WTC11 (cell line): ENCODE data around the gene PIM1. TPM values are rescaled to one million over a fixed set of nuclear protein-coding genes. Genes with fewer than 3 reads are reported as not detected.

Experiments
- ATAC-seq: fragments of 200-7000 bp; cut with Tn5 transposase; 2 replicates; pipeline ENCODE4 v1.10.0; 2021; ENCODE audit warnings: mild to moderate bottlenecking, moderate library complexity
- CTCF ChIA-PET: fragments of 300-600 bp; sonication (Branson Sonifier 250); formaldehyde crosslinking; loops from one replicate; lab custom pipeline; 2021; ENCODE audit warnings: antibody characterized with exemption; lab: Charles Lee
- POLR2A ChIA-PET: fragments of 350-600 bp; sonication (Branson Sonifier 250); formaldehyde crosslinking; loops from one replicate; lab custom pipeline; 2021; ENCODE audit warnings: antibody characterized with exemption; lab: Charles Lee
- DNase-seq: peaks from one replicate; pipeline ENCODE4 v3.0.0; 2021; ENCODE audit warnings: low spot score
- H3K27ac Mint-ChIP-seq: 2 replicates; pipeline ENCODE4 v1.8.0; 2021; ENCODE audit warnings: mixed read lengths
- H3K27me3 Mint-ChIP-seq: 2 replicates; pipeline ENCODE4 v1.8.0; 2021; ENCODE audit warnings: low read depth, mild to moderate bottlenecking, moderate library complexity, mixed read lengths
- H3K36me3 Mint-ChIP-seq: 2 replicates; pipeline ENCODE4 v1.8.0; 2021; ENCODE audit warnings: mixed read lengths
- H3K4me1 Mint-ChIP-seq: 2 replicates; pipeline ENCODE4 v1.8.0; 2022; ENCODE audit warnings: mixed read lengths
- H3K4me3 Mint-ChIP-seq: 2 replicates; pipeline ENCODE4 v1.8.0; 2021; ENCODE audit warnings: mild to moderate bottlenecking, moderate library complexity, mixed read lengths
- H3K9me3 Mint-ChIP-seq: 2 replicates; pipeline ENCODE4 v1.8.0; 2021; ENCODE audit warnings: mixed read lengths
- CREM ChIP-seq: sonication (generic); formaldehyde crosslinking; IDR thresholded peaks from 2 replicates; pipeline ENCODE4 v1.8.1; 2022; ENCODE audit warnings: mild to moderate bottlenecking, missing genetic modification reagents, moderate library complexity
- JUN ChIP-seq: sonication (generic); formaldehyde crosslinking; IDR thresholded peaks from 2 replicates; pipeline ENCODE4 v1.8.0; 2023; ENCODE audit warnings: mild to moderate bottlenecking, missing genetic modification reagents
- MXD4 ChIP-seq: fragments of 250-450 bp; sonication (Bioruptor Pico); IDR thresholded peaks from 2 replicates; pipeline ENCODE4 v1.8.0; 2021; ENCODE audit warnings: mild to moderate bottlenecking, moderate library complexity, borderline replicate concordance
- NFATC4 ChIP-seq: fragments of 250-450 bp; sonication (Bioruptor Pico); IDR thresholded peaks from 2 replicates; pipeline ENCODE4 v1.9.0; 2021; ENCODE audit warnings: mild to moderate bottlenecking
- OVOL2 ChIP-seq: fragments of 250-450 bp; sonication (Bioruptor Pico); IDR thresholded peaks from 2 replicates; pipeline ENCODE4 v1.9.0; 2021; ENCODE audit warnings: mild to moderate bottlenecking, borderline replicate concordance
- PRDM15 ChIP-seq: sonication (generic); formaldehyde crosslinking; IDR thresholded peaks from 2 replicates; pipeline ENCODE4 v1.8.0; 2022; ENCODE audit warnings: missing genetic modification reagents
- TCF7 ChIP-seq: sonication (generic); formaldehyde crosslinking; IDR thresholded peaks from 2 replicates; pipeline ENCODE4 v1.8.0; 2022; ENCODE audit warnings: mild to moderate bottlenecking, low read depth, missing genetic modification reagents, moderate library complexity
- TEAD4 ChIP-seq: sonication (generic); formaldehyde crosslinking; IDR thresholded peaks from 2 replicates; pipeline ENCODE4 v1.8.0; 2022; ENCODE audit warnings: mild to moderate bottlenecking, missing genetic modification reagents
- ZBTB21 ChIP-seq: sonication (generic); formaldehyde crosslinking; IDR thresholded peaks from 2 replicates; pipeline ENCODE4 v1.8.1; 2023; ENCODE audit warnings: mild to moderate bottlenecking, missing genetic modification reagents, borderline replicate concordance
- ZNF317 ChIP-seq: sonication (generic); formaldehyde crosslinking; IDR thresholded peaks from 2 replicates; pipeline ENCODE4 v1.8.1; 2023; ENCODE audit warnings: low read depth, mild to moderate bottlenecking, moderate library complexity, missing genetic modification reagents, borderline replicate concordance
- total RNA-seq: library from RNA; stranded (reverse); gene quantifications from 3 replicates; pipeline ENCODE4 v1.2.3, GENCODE V29; 2021
- TF ChIP-seq, protein P1 (sequence below): sonication (generic); formaldehyde crosslinking; IDR thresholded peaks from 2 replicates; pipeline ENCODE4 v1.8.1; 2022; ENCODE audit warnings: mild to moderate bottlenecking, moderate library complexity, missing genetic modification reagents
- TF ChIP-seq, protein P2 (sequence below): sonication (generic); formaldehyde crosslinking; IDR thresholded peaks from 2 replicates; pipeline ENCODE4 v1.8.1; 2022; ENCODE audit warnings: low read depth, mild to moderate bottlenecking, moderate library complexity, missing genetic modification reagents, borderline replicate concordance
- TF ChIP-seq, protein P3 (sequence below): fragments of 200-600 bp; IDR thresholded peaks from 2 replicates; pipeline ENCODE4 v1.8.0; 2022; ENCODE audit warnings: antibody characterized with exemption
- TF ChIP-seq, protein P4 (sequence below): sonication (generic); formaldehyde crosslinking; IDR thresholded peaks from 2 replicates; pipeline ENCODE4 v1.8.1; 2023; ENCODE audit warnings: mild to moderate bottlenecking, missing genetic modification reagents, moderate library complexity
- TF ChIP-seq, protein P5 (sequence below): fragments of 250-450 bp; sonication (Bioruptor Pico); conservative IDR thresholded peaks from 2 replicates; pipeline ENCODE4 v1.9.0; 2021; ENCODE audit warnings: mild to moderate bottlenecking
- TF ChIP-seq, protein P6 (sequence below): sonication (generic); formaldehyde crosslinking; IDR thresholded peaks from 2 replicates; pipeline ENCODE4 v1.8.1; 2023; ENCODE audit warnings: mild to moderate bottlenecking, missing genetic modification reagents
- TF ChIP-seq, protein P7 (sequence below): sonication (generic); formaldehyde crosslinking; IDR thresholded peaks from 2 replicates; pipeline ENCODE4 v1.8.0; 2022; ENCODE audit warnings: mild to moderate bottlenecking, missing genetic modification reagents

PIM1 gene
- total RNA-seq, 1 experiment from 2014 or later, result 64.7 TPM

DNA sequence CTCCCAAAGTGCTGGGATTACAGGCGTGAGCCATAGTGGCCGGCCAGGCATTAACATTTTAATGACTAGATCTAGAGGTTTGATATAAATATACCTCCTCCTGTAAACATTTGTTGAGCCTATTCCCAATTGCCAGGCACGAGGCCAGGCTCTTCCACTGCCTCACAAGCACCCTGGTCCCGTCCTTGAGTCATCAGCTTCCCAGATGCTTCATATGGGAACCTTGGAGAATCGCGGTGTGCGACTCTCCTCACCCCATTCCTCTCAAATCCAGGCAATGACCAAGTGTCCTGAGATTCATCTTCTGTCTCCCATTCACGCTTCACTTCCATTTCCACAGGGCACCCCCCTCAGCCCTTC, 35.9 kb upstream of the PIM1 start:
- TF ChIP-seq NFATC4 (CRISPR knock-in tag) (no peak), ZNF317 (CRISPR knock-in tag) (peak; percentile 52; the same call in 1 of the 2 replicates)
- H3K27ac Mint-ChIP-seq, result peak overlapping the region; percentile 96
- ChIA-PET CTCF (interaction anchor here (0.6 to 1.6 kb wide), 5 partner anchors 38 to 116 kb away, joined by 3 to 4 read pairs (median 4); no protein-coding TSS in a partner anchor), POLR2A (interaction anchor here (0.6 to 10.4 kb wide), 3 partner anchors 8 to 46 kb away, joined by 4 to 183 read pairs (median 6); partner anchors contain the start of gene PIM1)
- DNase-seq, result no peak
- H3K9me3 Mint-ChIP-seq, result peaks cover 5% of the 10 kb centered on the region
- peak overlapping the region; percentile 98; the same call in 1 of the 2 replicates for H3K4me3 Mint-ChIP-seq
- peaks cover 73% of the 10 kb centered on the region for H3K4me1 Mint-ChIP-seq
- ATAC-seq, result no peak
- no peaks in the 10 kb centered on the region for H3K27me3 Mint-ChIP-seq
- peaks cover 12% of the 10 kb centered on the region for H3K36me3 Mint-ChIP-seq

DNA sequence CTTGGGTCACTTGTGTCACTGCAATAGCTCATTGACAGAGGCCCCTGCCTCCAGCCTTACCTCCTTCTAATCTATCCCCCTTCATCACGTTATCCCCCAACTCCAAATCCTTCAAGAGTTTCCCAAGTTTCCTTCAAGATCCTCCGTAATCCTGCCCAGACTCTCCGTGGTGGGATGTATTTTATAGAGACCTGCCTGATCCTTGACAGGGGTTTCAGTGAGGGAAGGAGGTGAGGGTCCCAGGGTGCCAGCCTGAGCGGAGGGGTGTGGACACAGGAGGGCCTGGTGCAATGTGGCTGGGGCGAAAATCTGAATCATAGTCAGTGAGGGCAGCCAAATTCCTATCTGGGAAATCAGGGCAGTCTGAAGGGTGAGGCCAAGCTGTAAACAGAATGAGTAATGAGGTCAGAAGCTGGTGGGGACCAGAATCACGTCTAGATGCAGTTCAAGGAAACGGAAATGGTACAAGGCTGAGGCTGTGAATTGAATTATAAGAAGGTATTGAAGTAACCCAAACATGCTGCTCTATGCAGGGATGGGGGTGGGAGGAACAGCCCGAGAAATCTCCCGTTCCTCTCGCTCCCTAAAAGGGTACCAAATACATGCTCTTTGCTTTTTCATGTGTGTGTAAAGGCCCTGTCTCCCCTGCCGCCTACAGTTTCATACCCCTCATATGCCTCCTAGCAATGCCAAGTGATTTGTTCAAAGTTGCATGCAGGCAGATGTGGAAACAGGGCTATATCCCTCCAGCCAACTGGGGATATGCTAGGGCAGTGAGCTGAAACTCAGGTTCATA, 35.4 kb upstream of the PIM1 start:
- peaks cover 12% of the 10 kb centered on the region for H3K36me3 Mint-ChIP-seq
- peak overlapping the region; percentile 98 for H3K4me3 Mint-ChIP-seq
- H3K27ac Mint-ChIP-seq, result peak overlapping the region; percentile 96
- TF ChIP-seq ZBTB21 (CRISPR knock-in tag) (no peak), TCF7 (no peak), TEAD4 (CRISPR knock-in tag) (no peak), CREM (CRISPR knock-in tag) (no peak), PRDM15 (CRISPR knock-in tag) (no peak), NFATC4 (CRISPR knock-in tag) (no peak), MXD4 (CRISPR knock-in tag) (no peak), OVOL2 (CRISPR knock-in tag) (no peak), JUN (CRISPR knock-in tag) (no peak)
- TF ChIP-seq, protein P1, sequence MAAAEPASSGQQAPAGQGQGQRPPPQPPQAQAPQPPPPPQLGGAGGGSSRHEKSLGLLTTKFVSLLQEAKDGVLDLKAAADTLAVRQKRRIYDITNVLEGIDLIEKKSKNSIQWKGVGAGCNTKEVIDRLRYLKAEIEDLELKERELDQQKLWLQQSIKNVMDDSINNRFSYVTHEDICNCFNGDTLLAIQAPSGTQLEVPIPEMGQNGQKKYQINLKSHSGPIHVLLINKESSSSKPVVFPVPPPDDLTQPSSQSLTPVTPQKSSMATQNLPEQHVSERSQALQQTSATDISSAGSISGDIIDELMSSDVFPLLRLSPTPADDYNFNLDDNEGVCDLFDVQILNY (CRISPR knock-in tag), result no peak
- TF ChIP-seq, protein P2, sequence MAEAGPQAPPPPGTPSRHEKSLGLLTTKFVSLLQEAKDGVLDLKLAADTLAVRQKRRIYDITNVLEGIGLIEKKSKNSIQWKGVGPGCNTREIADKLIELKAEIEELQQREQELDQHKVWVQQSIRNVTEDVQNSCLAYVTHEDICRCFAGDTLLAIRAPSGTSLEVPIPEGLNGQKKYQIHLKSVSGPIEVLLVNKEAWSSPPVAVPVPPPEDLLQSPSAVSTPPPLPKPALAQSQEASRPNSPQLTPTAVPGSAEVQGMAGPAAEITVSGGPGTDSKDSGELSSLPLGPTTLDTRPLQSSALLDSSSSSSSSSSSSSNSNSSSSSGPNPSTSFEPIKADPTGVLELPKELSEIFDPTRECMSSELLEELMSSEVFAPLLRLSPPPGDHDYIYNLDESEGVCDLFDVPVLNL (CRISPR knock-in tag), result no peak
- TF ChIP-seq, protein P3, sequence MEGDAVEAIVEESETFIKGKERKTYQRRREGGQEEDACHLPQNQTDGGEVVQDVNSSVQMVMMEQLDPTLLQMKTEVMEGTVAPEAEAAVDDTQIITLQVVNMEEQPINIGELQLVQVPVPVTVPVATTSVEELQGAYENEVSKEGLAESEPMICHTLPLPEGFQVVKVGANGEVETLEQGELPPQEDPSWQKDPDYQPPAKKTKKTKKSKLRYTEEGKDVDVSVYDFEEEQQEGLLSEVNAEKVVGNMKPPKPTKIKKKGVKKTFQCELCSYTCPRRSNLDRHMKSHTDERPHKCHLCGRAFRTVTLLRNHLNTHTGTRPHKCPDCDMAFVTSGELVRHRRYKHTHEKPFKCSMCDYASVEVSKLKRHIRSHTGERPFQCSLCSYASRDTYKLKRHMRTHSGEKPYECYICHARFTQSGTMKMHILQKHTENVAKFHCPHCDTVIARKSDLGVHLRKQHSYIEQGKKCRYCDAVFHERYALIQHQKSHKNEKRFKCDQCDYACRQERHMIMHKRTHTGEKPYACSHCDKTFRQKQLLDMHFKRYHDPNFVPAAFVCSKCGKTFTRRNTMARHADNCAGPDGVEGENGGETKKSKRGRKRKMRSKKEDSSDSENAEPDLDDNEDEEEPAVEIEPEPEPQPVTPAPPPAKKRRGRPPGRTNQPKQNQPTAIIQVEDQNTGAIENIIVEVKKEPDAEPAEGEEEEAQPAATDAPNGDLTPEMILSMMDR, result no peak
- TF ChIP-seq, protein P4, sequence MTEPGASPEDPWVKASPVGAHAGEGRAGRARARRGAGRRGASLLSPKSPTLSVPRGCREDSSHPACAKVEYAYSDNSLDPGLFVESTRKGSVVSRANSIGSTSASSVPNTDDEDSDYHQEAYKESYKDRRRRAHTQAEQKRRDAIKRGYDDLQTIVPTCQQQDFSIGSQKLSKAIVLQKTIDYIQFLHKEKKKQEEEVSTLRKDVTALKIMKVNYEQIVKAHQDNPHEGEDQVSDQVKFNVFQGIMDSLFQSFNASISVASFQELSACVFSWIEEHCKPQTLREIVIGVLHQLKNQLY (CRISPR knock-in tag), result no peak
- TF ChIP-seq, protein P5, sequence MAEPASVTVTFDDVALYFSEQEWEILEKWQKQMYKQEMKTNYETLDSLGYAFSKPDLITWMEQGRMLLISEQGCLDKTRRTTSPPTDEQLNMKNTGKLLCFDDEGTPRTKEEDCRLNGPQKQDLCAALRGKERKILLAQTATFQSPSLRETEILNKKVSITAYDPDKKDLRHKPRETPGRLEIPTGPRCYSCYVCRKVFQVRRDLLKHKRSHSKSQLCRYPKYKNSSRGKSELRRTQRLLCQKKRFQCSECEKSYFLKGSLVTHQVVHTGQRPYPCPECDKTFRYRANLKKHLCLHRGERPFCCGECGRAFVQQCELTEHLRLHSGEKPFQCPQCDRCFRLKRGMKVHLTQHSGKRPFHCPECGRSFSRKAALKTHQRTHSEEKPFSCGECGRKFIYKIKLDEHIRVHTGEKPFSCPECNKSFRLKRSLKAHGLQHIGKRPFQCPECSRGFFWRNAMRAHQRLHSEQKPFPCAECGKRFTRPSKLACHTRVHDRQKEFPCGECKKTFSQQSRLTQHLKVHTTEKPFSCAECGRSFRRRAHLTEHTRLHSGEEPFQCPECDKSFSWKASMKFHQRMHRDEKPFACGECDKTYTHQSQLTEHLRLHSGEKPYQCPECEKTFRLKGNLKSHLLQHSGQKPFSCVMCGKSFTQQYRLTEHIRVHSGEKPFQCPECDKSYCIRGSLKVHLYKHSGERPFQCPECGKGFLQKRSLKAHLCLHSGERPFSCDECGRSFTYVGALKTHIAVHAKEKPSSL (CRISPR knock-in tag), result no peak
- TF ChIP-seq, protein P6, sequence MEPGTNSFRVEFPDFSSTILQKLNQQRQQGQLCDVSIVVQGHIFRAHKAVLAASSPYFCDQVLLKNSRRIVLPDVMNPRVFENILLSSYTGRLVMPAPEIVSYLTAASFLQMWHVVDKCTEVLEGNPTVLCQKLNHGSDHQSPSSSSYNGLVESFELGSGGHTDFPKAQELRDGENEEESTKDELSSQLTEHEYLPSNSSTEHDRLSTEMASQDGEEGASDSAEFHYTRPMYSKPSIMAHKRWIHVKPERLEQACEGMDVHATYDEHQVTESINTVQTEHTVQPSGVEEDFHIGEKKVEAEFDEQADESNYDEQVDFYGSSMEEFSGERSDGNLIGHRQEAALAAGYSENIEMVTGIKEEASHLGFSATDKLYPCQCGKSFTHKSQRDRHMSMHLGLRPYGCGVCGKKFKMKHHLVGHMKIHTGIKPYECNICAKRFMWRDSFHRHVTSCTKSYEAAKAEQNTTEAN (CRISPR knock-in tag), result no peak
- TF ChIP-seq, protein P7, sequence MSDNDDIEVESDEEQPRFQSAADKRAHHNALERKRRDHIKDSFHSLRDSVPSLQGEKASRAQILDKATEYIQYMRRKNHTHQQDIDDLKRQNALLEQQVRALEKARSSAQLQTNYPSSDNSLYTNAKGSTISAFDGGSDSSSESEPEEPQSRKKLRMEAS (CRISPR knock-in tag), result no peak
- peaks cover 5% of the 10 kb centered on the region for H3K9me3 Mint-ChIP-seq
- peaks cover 73% of the 10 kb centered on the region for H3K4me1 Mint-ChIP-seq
- CTCF ChIA-PET, result interaction anchor here (0.6 to 1.6 kb wide), 6 partner anchors 37 to 117 kb away, joined by 3 to 4 read pairs (median 4); no protein-coding TSS in a partner anchor
- no peaks in the 10 kb centered on the region for H3K27me3 Mint-ChIP-seq
- ATAC-seq (no peak), DNase-seq (no peak)
- POLR2A ChIA-PET, result interaction anchor here (0.6 to 10.4 kb wide), 5 partner anchors 9 to 237 kb away, joined by 3 to 183 read pairs (median 4); partner anchors contain the start of gene PIM1
